Neutrophil (primary cell): ENCODE data around the gene PLXNA4.

Source experiments
- H3K27ac ChIP-seq: fragments of 200-600 bp; sonication (generic); 2 replicates; pipeline ENCODE4 v1.5.1; 2016; ENCODE audit warnings: mild to moderate bottlenecking, moderate library complexity
- H3K27me3 ChIP-seq: fragments of 200-600 bp; sonication (generic); 2 replicates; pipeline ENCODE4 v1.6.0; 2016; ENCODE audit warnings: mild to moderate bottlenecking
- H3K36me3 ChIP-seq: fragments of 200-600 bp; sonication (generic); 2 replicates; pipeline ENCODE4 v1.5.1; 2017
- H3K4me1 ChIP-seq, 2 experiments: fragments of 200-600 bp in 1 of 2; sonication (generic) in 1 of 2; 1 replicate in 1 of 2; 2 replicates in 1 of 2; pipeline versions ENCODE4 v1.5.1 to v1.6.1; 2013 to 2016; ENCODE audit warnings: low read depth in 1 of 2, low read length in 1 of 2, mild to moderate bottlenecking in 1 of 2, moderate library complexity in 1 of 2; ENCODE audit not compliant: control insufficient read depth in 1 of 2, insufficient read depth in 1 of 2
- H3K4me3 ChIP-seq, 2 experiments: fragments of 200-600 bp in 1 of 2; sonication (generic) in 1 of 2; 1 replicate in 1 of 2; 2 replicates in 1 of 2; pipeline ENCODE4 v1.5.1; 2013 to 2016; ENCODE audit warnings: low read depth in 1 of 2, low read length in 1 of 2, mild to moderate bottlenecking in 1 of 2, moderate library complexity in 1 of 2
- H3K9me3 ChIP-seq: fragments of 200-600 bp; sonication (generic); 2 replicates; pipeline ENCODE4 v1.5.1; 2016
- CTCF ChIP-seq: fragments of 200-600 bp; sonication (generic); IDR thresholded peaks from 2 replicates; pipeline ENCODE4 v1.5.1; 2016; ENCODE audit warnings: antibody characterized with exemption

The PLXNA4 gene

GRCh38 chr7:132078891-132079735, 497.2 kb downstream of the PLXNA4 start:
- TF ChIP-seq CTCF = no peak
- Histone ChIP-seq H3K36me3 (no peaks in the 10 kb centered on the region), H3K9me3 (no peaks in the 10 kb centered on the region), H3K27ac (no peak overlapping the region), H3K27me3 (no peaks in the 10 kb centered on the region), H3K4me1 (no peaks in the 10 kb centered on the region), H3K4me3 (no peak overlapping the region)

- Histone ChIP-seq H3K27me3 (no peaks in the 10 kb centered on the region), H3K4me3 (no peak overlapping the region), H3K36me3 (no peaks in the 10 kb centered on the region), H3K27ac (no peak overlapping the region), H3K9me3 (no peaks in the 10 kb centered on the region), H3K4me1 (no peaks in the 10 kb centered on the region)
- TF ChIP-seq CTCF = no peak
Observed at GRCh38 chr7:132077971-132078685, 498.1 kb downstream of the PLXNA4 start.

DNA sequence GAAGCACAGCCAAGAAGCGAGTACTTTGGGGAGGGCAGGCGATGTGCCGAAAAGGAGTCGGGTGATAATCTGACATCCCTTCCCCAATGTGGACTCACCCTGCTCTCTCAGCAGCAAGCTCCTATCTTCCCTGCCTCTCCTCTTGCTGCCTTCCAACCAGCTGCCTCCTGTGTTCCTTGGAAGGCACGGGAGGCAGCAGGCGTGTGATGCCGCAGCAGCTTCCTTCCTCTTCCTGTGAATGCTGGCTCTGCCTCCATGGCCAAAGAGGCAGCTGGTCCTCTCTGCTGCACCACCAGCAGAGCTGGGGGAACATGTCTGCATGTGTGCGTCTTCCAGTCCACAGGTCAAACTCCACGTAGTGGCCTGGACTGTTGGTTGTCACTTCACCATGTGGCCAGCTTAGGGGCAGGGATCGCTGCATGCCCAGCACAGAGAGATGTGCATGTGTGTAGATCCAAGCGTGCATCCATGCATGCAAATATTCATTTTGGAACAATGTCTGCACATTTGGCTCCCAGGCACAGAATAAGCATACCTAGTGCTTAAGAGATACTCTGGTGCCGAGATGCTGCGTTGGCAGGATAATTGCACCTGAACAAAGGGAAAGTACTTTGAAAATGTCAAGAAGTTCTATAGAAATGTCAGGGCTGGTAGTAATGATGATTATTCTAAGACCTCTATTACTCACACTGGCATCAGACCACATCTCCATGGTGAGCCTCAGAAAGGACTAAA, 499.8 kb downstream of the PLXNA4 start:
- Histone ChIP-seq H3K9me3 (no peaks in the 10 kb centered on the region), H3K4me1 (no peaks in the 10 kb centered on the region), H3K36me3 (no peaks in the 10 kb centered on the region), H3K4me3 (no peak overlapping the region), H3K27me3 (no peaks in the 10 kb centered on the region), H3K27ac (no peak overlapping the region)
- TF ChIP-seq CTCF = no peak

- no peak for TF ChIP-seq CTCF
- Histone ChIP-seq H3K4me1 (no peaks in the 10 kb centered on the region), H3K4me3 (no peak overlapping the region), H3K27me3 (no peaks in the 10 kb centered on the region), H3K9me3 (no peaks in the 10 kb centered on the region), H3K27ac (no peak overlapping the region), H3K36me3 (no peaks in the 10 kb centered on the region)
Observed at GRCh38 chr7:132075515-132075914, 500.8 kb downstream of the PLXNA4 start.

DNA sequence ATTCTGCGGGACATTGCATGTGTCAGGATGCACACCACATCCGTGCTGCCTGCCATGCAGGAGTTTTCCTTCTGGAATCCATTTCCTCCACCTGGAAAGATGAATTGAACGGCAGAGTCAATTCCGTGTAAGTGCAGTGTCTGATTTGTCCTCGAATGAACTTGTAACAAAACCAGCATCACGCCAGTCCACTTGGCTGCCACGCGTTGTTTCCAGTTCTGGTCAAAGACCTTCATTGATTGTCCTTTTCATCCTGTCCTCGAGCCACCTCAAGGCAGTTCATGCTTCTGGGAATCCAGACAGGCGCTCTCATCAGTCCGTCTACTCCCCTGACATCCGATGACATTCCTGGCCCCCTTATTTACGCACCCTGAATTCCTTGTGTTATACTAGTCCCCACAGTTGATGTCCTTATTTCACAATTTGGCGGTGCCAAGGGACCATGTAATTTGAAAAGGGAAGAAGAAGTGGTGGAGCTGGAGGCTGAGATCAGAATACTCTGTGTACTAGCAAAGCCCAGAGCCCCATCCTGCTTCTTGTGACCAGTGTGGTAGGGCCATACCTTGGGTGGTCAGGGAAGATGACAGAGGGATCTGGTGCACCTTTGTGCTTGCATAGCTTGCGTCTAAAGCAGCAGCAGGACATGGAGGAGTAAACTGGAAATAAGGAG, 502.2 kb downstream of the PLXNA4 start:
- no peak for TF ChIP-seq CTCF
- Histone ChIP-seq H3K27me3 (no peaks in the 10 kb centered on the region), H3K36me3 (no peaks in the 10 kb centered on the region), H3K4me3 (no peak overlapping the region), H3K27ac (no peak overlapping the region), H3K9me3 (no peaks in the 10 kb centered on the region), H3K4me1 (no peaks in the 10 kb centered on the region)
